GM23248 (cell line): Measurements from ENCODE around the gene TACSTD2.

Experiments used
- EZH2 ChIP-seq: fragments of 200-600 bp; sonication (generic); IDR thresholded peaks from 2 replicates; pipeline ENCODE4 v1.6.1; 2018; ENCODE audit warnings: antibody characterized with exemption, mild to moderate bottlenecking; ENCODE audit not compliant: insufficient read depth, poor library complexity, severe bottlenecking
- EZH2phosphoT487 ChIP-seq: fragments of 200-600 bp; sonication (generic); IDR thresholded peaks from 2 replicates; pipeline ENCODE4 v1.6.1; 2018; ENCODE audit warnings: antibody characterized with exemption, moderate library complexity, mild to moderate bottlenecking, low read depth; ENCODE audit not compliant: insufficient read depth

GRCh38 chr1:58551186-58552140 lies 25.6 kb downstream of the TACSTD2 start:
- TF ChIP-seq EZH2 = no peak
- TF ChIP-seq EZH2phosphoT487 = no peak
